Measurements from ENCODE around the gene RNASET2.

RNASET2 gene

GRCh38 chr6:166956444-166957086, at the start of gene RNASET2:
TSS of gene RNASET2 (minus strand) at chr6:166956550. CDS start at chr6:166956182, 368 bp downstream.
- DNase-seq = peak; percentile 96 to 100

GRCh38 chr6:167005350-167006159, 49.2 kb upstream of the RNASET2 start:
- DNase-seq = no peak

- no peak for DNase-seq
Measured at GRCh38 chr6:167000759-167001158, 44.4 kb upstream of the RNASET2 start.

- DNase-seq = no peak
Measured at GRCh38 chr6:166999884-167000253, 43.5 kb upstream of the RNASET2 start.

- peak; percentile 81 to 89 for DNase-seq
Measured at GRCh38 chr6:166999145-166999883, 43.0 kb upstream of the RNASET2 start, which contains the start of gene CEP43. TSS of gene CEP43 (plus strand) at chr6:166999397. CDS start at chr6:166999413, 16 bp downstream.

- DNase-seq = peak in 1 of 2 experiments; percentile 4
Measured at GRCh38 chr6:166998256-166999144, 42.1 kb upstream of the RNASET2 start.

- peak; percentile 33 to 37 for DNase-seq
Measured at GRCh38 chr6:166997768-166998255, 41.5 kb upstream of the RNASET2 start.

GRCh38 chr6:166997348-166997747, 41.0 kb upstream of the RNASET2 start:
- no peak for DNase-seq

- DNase-seq = no peak
Measured at GRCh38 chr6:166996406-166996805, 40.1 kb upstream of the RNASET2 start.

- peak; percentile 29 to 45 for DNase-seq
Measured at GRCh38 chr6:166989427-166990032, 33.2 kb upstream of the RNASET2 start.

- no peak for DNase-seq
Measured at GRCh38 chr6:166988674-166989201, 32.4 kb upstream of the RNASET2 start.

GRCh38 chr6:166987930-166988329, 31.6 kb upstream of the RNASET2 start:
- no peak for DNase-seq

GRCh38 chr6:166987448-166987847, 31.1 kb upstream of the RNASET2 start:
- peak in 1 of 2 experiments; percentile 7 for DNase-seq

- DNase-seq = no peak
Measured at GRCh38 chr6:166980738-166981137, 24.4 kb upstream of the RNASET2 start.

- DNase-seq = no peak
Measured at GRCh38 chr6:166977621-166978525, 21.5 kb upstream of the RNASET2 start.

GRCh38 chr6:166976636-166977035, 20.3 kb upstream of the RNASET2 start:
- DNase-seq = no peak

GRCh38 chr6:166972101-166972500, 15.8 kb upstream of the RNASET2 start:
- DNase-seq = no peak

- no peak for DNase-seq
Measured at GRCh38 chr6:166971271-166971670, 14.9 kb upstream of the RNASET2 start.

- no peak for DNase-seq
Measured at GRCh38 chr6:166970776-166971175, 14.4 kb upstream of the RNASET2 start.

GRCh38 chr6:166970091-166970490, 13.7 kb upstream of the RNASET2 start:
- no peak for DNase-seq
